Activated CD4-positive, alpha-beta T cell treated with anti-CD3 and anti-CD28 coated beads, Interleukin-2, amount 10 ng/mL, durations not matched to agents 7 days and 5 days (primary cell): ENCODE measurements around the gene MED12L. TPM values are rescaled to one million over a fixed set of nuclear protein-coding genes. Genes with fewer than 3 reads are reported as not detected.

Experiments used
- CTCF ChIA-PET: fragments of 350-600 bp; sonication (Branson Sonifier 250); formaldehyde crosslinking; loops from one replicate; lab custom pipeline; 2021; ENCODE audit warnings: antibody characterized with exemption; lab: Charles Lee
- POLR2A ChIA-PET: fragments of 350-600 bp; sonication (Branson Sonifier 250); formaldehyde crosslinking; loops from one replicate; lab custom pipeline; 2021; ENCODE audit warnings: antibody characterized with exemption; lab: Charles Lee
- DNase-seq: peaks from one replicate; pipeline ENCODE4 v3.0.0-alpha.2; 2020
- H3K27ac Mint-ChIP-seq: one replicate; pipeline ENCODE4 v1.8.0; 2021; ENCODE audit warnings: mild to moderate bottlenecking, moderate library complexity, mixed read lengths
- H3K27me3 Mint-ChIP-seq: one replicate; pipeline ENCODE4 v1.8.0; 2021; ENCODE audit warnings: mixed read lengths
- H3K36me3 Mint-ChIP-seq: one replicate; pipeline ENCODE4 v1.8.0; 2021; ENCODE audit warnings: low read depth, mixed read lengths
- H3K4me1 Mint-ChIP-seq: one replicate; pipeline ENCODE4 v1.8.0; 2021; ENCODE audit warnings: mixed read lengths
- H3K4me3 Mint-ChIP-seq: one replicate; pipeline ENCODE4 v1.8.0; 2021; ENCODE audit warnings: mild to moderate bottlenecking, moderate library complexity, mixed read lengths
- H3K9me3 Mint-ChIP-seq: one replicate; pipeline ENCODE4 v1.8.0; 2021; ENCODE audit warnings: mixed read lengths
- total RNA-seq, 2 experiments: library from RNA; stranded (reverse); gene quantifications; one replicate each; pipeline ENCODE4 v1.2.3, GENCODE V29; 2021

Gene MED12L
- total RNA-seq, 2 experiments from 2014 or later = 0.35 to 0.92 TPM

DNA sequence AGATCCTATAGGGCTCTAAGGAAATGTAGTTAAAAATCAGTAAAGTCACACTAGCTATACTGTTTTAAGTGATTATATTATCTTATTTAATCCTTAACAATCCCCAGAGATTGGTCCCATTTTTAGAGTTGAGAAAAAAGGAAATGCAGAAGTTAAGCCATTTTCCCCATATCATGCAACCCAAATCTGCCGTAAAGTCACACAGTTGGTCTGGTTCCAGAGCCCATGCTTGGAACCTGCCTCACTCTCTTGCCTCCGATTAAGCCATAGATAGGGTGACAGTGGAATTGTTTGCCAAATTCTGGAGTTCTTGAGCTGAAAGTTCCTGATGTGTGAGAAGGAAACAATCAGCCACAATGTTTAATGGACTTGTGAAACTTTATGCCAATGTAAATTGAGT is 246.2 kb downstream of the MED12L start:
- ChIA-PET CTCF (interaction anchor here (0.5 to 1.3 kb wide), 2 partner anchors 12 to 947 kb away, joined by 3 read pairs; no protein-coding TSS in a partner anchor), POLR2A (no interaction called here)
- Mint-ChIP-seq H3K9me3 (no peaks in the 10 kb centered on the region), H3K27me3 (peaks cover 12% of the 10 kb centered on the region), H3K27ac (no peak overlapping the region), H3K4me3 (no peak overlapping the region), H3K4me1 (peaks cover 14% of the 10 kb centered on the region), H3K36me3 (no peaks in the 10 kb centered on the region)
- DNase-seq = no peak

DNA sequence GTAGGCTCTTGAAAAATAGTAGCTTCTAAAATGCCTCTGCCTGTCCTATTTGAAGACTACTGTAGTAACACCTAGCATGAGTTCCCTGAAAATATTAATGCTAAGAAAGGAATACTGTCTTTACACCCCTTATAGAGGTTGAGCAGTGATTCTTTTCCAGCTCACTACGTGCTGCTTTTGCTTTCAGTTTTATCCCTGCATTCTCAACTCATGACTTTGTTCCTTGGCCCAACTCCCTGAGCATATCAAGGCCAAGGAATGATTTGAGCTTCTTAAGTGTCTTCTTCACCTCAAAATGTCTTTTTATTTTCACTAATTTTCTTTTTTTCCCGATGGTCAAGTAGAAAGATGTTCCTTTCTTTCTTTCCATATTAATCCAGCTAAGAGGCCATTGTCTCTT is 260.4 kb downstream of the MED12L start:
- H3K4me1 Mint-ChIP-seq = peaks cover 11% of the 10 kb centered on the region
- no peak overlapping the region for H3K4me3 Mint-ChIP-seq
- H3K9me3 Mint-ChIP-seq = no peaks in the 10 kb centered on the region
- H3K27me3 Mint-ChIP-seq = peaks cover 24% of the 10 kb centered on the region
- ChIA-PET POLR2A (no interaction called here), CTCF (interaction anchor here (1.4 to 1.5 kb wide), 2 partner anchors 12 to 55 kb away, joined by 3 read pairs; no protein-coding TSS in a partner anchor)
- no peaks in the 10 kb centered on the region for H3K36me3 Mint-ChIP-seq
- H3K27ac Mint-ChIP-seq = no peak overlapping the region
- no peak for DNase-seq

DNA sequence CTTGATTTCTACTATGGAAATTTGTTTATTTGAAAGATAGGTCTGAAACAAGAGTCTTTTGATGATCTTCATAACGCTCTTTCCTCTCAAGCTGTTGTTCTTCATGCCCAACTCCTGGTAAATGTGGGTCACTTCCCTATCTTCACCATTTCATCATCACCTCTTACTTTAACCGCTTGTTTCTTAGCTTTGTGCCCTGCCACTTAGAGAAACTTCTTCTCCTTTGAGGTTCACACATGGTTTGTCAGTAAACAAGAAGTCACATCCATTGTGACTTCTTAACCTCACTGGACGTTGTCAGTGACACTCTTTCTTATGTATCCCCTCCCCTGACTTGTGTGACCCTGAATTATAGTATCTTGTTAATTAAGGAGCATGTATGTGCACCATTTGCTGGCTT is 260.8 kb downstream of the MED12L start:
- ChIA-PET POLR2A (interaction anchor here (0.5 kb wide), 1 partner anchor 18 kb away, joined by 3 read pairs; no protein-coding TSS in a partner anchor), CTCF (interaction anchor here (1.4 to 1.5 kb wide), 2 partner anchors 11 to 55 kb away, joined by 3 read pairs; no protein-coding TSS in a partner anchor)
- H3K4me1 Mint-ChIP-seq = peaks cover 14% of the 10 kb centered on the region
- no peak for DNase-seq
- H3K4me3 Mint-ChIP-seq = no peak overlapping the region
- peaks cover 24% of the 10 kb centered on the region for H3K27me3 Mint-ChIP-seq
- no peak overlapping the region for H3K27ac Mint-ChIP-seq
- no peaks in the 10 kb centered on the region for H3K36me3 Mint-ChIP-seq
- no peaks in the 10 kb centered on the region for H3K9me3 Mint-ChIP-seq

DNA sequence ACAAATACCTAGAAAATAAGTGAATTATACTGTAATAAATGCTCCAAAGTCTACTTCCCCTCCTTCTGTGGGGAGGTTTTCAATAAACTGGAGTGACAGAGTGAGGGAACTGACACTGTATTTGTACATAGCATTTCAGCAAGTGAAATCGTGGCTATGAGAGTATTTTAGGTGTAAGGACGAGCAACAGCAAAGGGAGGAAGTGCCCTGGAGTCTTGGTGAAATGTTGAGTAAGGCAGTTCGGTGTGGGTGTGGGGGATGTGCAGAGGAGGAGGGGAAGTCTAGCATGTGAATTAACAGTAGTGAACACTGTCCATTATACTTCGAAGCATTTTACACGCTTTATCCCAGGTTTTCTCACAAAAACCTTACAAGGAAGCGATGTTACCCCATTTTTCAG is 262.0 kb downstream of the MED12L start:
- Mint-ChIP-seq H3K27me3 (peaks cover 27% of the 10 kb centered on the region), H3K4me3 (no peak overlapping the region), H3K9me3 (no peaks in the 10 kb centered on the region), H3K4me1 (peaks cover 22% of the 10 kb centered on the region), H3K36me3 (no peaks in the 10 kb centered on the region), H3K27ac (no peak overlapping the region)
- DNase-seq = no peak
- ChIA-PET CTCF (no interaction called here), POLR2A (no interaction called here)

DNA sequence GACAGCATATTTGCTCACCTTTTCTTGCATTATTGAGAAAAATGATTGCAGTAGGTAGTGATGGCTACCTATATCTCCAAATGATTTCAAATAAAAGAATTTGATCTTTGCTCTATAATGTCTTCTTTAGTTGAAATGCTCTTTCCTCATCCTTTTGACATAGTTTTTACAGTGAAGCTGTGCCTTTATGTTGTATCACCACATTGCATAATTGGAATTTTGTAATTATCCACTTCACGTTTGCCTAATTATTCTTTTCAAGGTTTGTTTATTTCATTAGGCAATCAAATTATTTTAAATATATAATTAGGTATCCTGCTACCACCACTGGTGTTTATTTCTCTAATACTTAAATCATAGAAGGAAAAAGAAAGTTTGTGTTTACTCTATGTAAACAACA is 265.2 kb downstream of the MED12L start:
- no peak for DNase-seq
- Mint-ChIP-seq H3K36me3 (no peaks in the 10 kb centered on the region), H3K4me3 (no peak overlapping the region), H3K27me3 (peaks cover 13% of the 10 kb centered on the region), H3K9me3 (no peaks in the 10 kb centered on the region), H3K4me1 (peaks cover 22% of the 10 kb centered on the region), H3K27ac (no peak overlapping the region)
- CTCF ChIA-PET = no interaction called here
- POLR2A ChIA-PET = no interaction called here

DNA sequence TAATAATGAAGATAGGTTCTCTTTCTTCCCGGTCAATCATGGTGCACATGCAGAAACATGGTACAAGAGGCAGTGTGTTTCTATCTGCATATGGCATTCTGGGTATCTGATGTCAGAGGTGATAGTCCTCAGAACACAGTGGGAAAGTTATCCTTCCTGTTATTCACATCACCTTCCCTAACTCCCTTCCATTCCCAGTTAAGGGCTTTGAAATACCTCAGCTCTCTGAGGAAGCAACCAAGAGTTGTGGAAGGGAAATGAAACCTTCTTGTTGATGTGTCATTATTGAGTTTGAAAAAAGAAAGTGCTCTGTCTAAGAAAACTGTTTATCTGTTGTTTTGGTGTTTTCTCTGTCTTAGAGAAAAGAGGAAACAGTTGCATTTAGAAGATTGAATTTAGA is 265.8 kb downstream of the MED12L start:
- Mint-ChIP-seq H3K27ac (no peak overlapping the region), H3K36me3 (no peaks in the 10 kb centered on the region), H3K27me3 (peaks cover 13% of the 10 kb centered on the region), H3K9me3 (no peaks in the 10 kb centered on the region), H3K4me1 (peaks cover 17% of the 10 kb centered on the region), H3K4me3 (no peak overlapping the region)
- ChIA-PET POLR2A (no interaction called here), CTCF (no interaction called here)
- DNase-seq = no peak

DNA sequence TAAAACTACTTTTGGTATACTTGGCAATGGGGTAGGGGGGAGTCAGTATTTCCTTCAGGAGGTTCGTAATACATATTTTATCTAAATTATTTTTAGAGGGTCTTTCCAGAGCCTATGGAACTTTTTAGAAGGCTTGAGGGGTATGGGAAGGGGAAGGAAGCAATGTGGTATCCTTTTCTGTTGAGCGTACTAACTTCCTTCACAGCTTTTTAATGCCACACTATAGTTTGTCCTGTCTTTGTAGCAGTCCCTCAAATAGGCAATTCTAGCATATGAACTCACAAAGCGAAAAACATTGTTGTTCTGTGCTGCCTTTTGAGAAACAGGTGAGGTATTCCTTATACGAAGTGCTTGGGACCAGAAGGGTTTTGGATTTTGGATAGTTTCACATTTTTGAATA is 266.2 kb downstream of the MED12L start:
- no peak overlapping the region for H3K4me3 Mint-ChIP-seq
- POLR2A ChIA-PET = no interaction called here
- H3K9me3 Mint-ChIP-seq = no peaks in the 10 kb centered on the region
- no peak overlapping the region for H3K27ac Mint-ChIP-seq
- CTCF ChIA-PET = interaction anchor here (0.6 kb wide), 1 partner anchor 24 kb away, joined by 5 read pairs; no protein-coding TSS in a partner anchor
- peaks cover 16% of the 10 kb centered on the region for H3K4me1 Mint-ChIP-seq
- DNase-seq = no peak
- no peaks in the 10 kb centered on the region for H3K36me3 Mint-ChIP-seq
- peaks cover 13% of the 10 kb centered on the region for H3K27me3 Mint-ChIP-seq

DNA sequence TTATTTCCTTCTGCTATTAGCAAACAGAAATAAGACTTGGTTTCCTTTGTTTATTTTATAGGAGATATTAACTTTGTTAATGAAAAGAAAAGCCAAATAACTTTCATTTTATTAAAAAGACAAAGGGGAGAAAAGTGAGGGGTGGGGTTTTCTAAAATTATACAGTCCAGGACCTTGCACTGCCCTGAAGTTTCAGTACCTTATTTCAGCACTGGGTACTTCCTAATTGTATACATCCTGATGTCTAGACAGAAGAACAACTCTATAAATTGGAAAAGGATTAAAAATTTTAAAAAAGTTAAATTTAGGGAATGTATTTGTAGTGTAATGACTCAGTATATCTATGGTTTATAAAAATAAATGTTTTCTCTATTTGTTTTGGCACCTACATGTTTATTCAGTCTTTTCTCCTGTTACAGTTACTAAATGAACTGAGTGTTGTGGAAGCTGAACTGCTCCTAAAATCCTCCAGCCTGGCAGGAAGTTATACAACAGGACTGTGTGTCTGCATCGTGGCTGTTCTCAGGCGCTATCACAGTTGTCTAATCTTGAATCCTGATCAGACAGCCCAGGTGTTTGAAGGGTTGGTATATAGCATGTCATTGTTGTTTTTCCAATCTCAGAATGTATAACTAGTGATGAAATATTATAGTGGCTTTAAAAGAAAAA is 271.5 kb downstream of the MED12L start:
- peaks cover 2% of the 10 kb centered on the region for H3K4me1 Mint-ChIP-seq
- CTCF ChIA-PET = interaction anchor here (1.0 kb wide), 1 partner anchor 11 kb away, joined by 3 read pairs; no protein-coding TSS in a partner anchor
- H3K27ac Mint-ChIP-seq = no peak overlapping the region
- DNase-seq = no peak
- no peaks in the 10 kb centered on the region for H3K36me3 Mint-ChIP-seq
- no peaks in the 10 kb centered on the region for H3K9me3 Mint-ChIP-seq
- peaks cover 3% of the 10 kb centered on the region for H3K27me3 Mint-ChIP-seq
- POLR2A ChIA-PET = no interaction called here
- no peak overlapping the region for H3K4me3 Mint-ChIP-seq

DNA sequence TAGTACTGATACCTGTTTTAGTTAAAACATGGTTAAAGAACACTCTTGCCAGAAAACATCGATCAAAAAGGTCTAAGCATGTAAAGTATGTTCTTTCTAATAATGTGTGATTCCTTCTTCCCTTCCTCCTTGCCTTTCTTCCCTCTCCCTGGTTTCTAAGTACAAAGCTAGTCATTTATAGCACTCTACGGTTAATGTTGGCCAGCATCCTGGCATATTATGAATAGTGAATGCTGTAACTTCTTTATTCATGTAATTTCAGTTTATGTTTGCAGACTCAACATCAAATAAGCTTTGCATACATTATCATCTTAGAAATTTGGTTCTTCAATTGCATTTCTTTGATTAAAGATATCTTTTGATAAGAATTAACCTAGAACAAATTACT is 272.0 kb downstream of the MED12L start:
- Mint-ChIP-seq H3K27ac (no peak overlapping the region), H3K4me3 (no peak overlapping the region), H3K27me3 (no peaks in the 10 kb centered on the region), H3K36me3 (no peaks in the 10 kb centered on the region), H3K9me3 (no peaks in the 10 kb centered on the region), H3K4me1 (no peaks in the 10 kb centered on the region)
- POLR2A ChIA-PET = no interaction called here
- DNase-seq = no peak
- CTCF ChIA-PET = interaction anchor here (1.0 kb wide), 1 partner anchor 11 kb away, joined by 3 read pairs; no protein-coding TSS in a partner anchor

DNA sequence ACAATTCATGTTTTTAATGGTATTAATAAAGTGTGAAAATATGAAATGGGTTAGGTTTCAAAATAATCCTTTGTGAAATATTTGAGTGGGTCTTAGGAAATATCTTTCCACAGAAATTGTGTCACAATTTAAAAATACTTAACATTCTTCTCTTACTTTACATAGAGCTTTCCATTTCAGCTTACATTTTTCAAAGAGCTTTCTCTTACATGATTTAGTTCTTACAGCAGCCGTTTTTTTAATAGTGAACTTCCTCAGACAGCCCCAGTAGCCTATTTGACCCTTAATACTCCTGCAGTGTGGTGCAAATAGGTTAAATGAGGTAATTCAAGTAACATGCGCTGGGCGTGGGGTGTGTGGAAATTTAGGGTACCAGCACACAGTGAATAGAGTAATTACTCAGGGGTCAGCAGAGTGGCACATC is 277.3 kb downstream of the MED12L start:
- H3K9me3 Mint-ChIP-seq = no peaks in the 10 kb centered on the region
- ChIA-PET CTCF (no interaction called here), POLR2A (no interaction called here)
- no peak overlapping the region for H3K4me3 Mint-ChIP-seq
- no peaks in the 10 kb centered on the region for H3K27me3 Mint-ChIP-seq
- no peaks in the 10 kb centered on the region for H3K4me1 Mint-ChIP-seq
- DNase-seq = no peak
- H3K27ac Mint-ChIP-seq = no peak overlapping the region
- no peaks in the 10 kb centered on the region for H3K36me3 Mint-ChIP-seq

DNA sequence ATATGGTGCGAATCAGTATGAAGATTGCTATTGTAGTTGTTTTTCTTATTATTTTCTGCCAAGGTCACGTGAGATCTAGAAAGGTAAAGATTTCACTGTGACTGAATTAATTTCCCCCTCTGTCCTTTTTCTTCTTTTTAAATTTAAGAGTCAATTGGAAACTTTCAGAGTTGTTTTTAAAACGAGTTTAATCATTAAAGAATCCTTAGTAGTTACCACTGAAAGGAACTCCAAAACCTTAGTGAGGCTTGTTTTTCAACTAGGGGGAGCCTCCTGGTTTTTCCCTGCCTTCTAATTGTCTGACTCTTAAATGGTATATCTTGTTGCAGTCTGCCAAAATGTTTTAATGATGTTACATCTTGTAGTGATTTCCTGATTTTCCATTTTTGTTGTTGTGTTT is 281.5 kb downstream of the MED12L start:
- CTCF ChIA-PET = no interaction called here
- Mint-ChIP-seq H3K27me3 (no peaks in the 10 kb centered on the region), H3K4me1 (no peaks in the 10 kb centered on the region), H3K4me3 (no peak overlapping the region), H3K36me3 (no peaks in the 10 kb centered on the region), H3K27ac (no peak overlapping the region), H3K9me3 (no peaks in the 10 kb centered on the region)
- DNase-seq = no peak
- POLR2A ChIA-PET = no interaction called here

DNA sequence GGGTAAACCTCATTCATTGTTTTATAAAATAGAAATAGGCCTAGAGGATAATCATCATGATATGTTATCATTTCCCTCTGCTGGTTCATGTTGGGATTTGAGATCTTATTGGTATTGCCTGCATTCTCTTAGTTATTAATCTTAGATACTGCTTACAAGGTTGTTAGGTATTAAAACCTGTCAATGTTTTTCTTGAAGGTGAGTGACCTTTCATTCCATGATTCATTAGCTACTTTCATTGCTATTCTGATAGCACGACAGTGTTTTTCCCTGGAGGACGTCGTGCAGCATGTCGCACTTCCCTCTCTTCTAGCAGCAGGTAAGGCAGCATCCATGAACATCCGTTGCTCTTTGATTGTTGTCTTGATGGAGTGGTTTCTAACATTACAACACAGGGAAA is 282.0 kb downstream of the MED12L start:
- DNase-seq = no peak
- Mint-ChIP-seq H3K27ac (no peak overlapping the region), H3K36me3 (no peaks in the 10 kb centered on the region), H3K27me3 (no peaks in the 10 kb centered on the region), H3K9me3 (no peaks in the 10 kb centered on the region), H3K4me3 (no peak overlapping the region), H3K4me1 (no peaks in the 10 kb centered on the region)
- POLR2A ChIA-PET = no interaction called here
- CTCF ChIA-PET = no interaction called here

DNA sequence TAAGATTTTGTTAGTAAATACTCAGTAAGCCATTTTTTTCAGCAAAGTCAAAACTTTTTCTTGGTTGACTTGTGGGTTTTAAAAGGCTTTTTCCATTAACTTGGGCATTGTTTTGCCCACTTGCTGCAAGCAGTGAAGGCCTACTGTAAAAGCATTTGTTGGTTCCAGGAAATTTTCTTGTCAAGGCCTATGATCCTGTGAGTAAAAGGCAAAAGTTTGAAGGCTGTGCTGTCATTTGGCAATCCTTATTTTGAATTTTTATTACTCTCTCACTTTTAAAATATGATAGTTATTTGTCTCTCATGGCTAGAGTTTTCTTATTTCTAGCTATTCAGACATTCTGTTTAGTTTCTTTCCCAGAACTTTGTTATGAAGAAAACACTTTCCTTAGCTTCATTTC is 286.1 kb downstream of the MED12L start:
- H3K36me3 Mint-ChIP-seq = no peaks in the 10 kb centered on the region
- H3K4me1 Mint-ChIP-seq = no peaks in the 10 kb centered on the region
- CTCF ChIA-PET = no interaction called here
- no peak overlapping the region for H3K27ac Mint-ChIP-seq
- POLR2A ChIA-PET = no interaction called here
- DNase-seq = no peak
- H3K9me3 Mint-ChIP-seq = no peaks in the 10 kb centered on the region
- H3K27me3 Mint-ChIP-seq = no peaks in the 10 kb centered on the region
- no peak overlapping the region for H3K4me3 Mint-ChIP-seq
